Muscle of arm (tissue), 12 donors: ENCODE data around the gene CDK5R2. TPM values are rescaled to one million over a fixed set of nuclear protein-coding genes. Genes with fewer than 3 reads are reported as not detected.

Source experiments
- DNase-seq: peaks from one replicate; pipeline ENCODE4 v3.0.0-alpha.2; 2013
- polyA plus RNA-seq, 12 donors: library from polyadenylated mRNA; unstranded; fragments of 120-200 nt; gene quantifications; one replicate each; pipeline ENCODE4 v1.2.1, GENCODE V29; 2013; ENCODE audit not compliant: insufficient read length in 12 of 12

CDK5R2 gene
- polyA plus RNA-seq, 12 donors: 0.07 to 0.19 (median 0.07) TPM; not detected in 9

DNA sequence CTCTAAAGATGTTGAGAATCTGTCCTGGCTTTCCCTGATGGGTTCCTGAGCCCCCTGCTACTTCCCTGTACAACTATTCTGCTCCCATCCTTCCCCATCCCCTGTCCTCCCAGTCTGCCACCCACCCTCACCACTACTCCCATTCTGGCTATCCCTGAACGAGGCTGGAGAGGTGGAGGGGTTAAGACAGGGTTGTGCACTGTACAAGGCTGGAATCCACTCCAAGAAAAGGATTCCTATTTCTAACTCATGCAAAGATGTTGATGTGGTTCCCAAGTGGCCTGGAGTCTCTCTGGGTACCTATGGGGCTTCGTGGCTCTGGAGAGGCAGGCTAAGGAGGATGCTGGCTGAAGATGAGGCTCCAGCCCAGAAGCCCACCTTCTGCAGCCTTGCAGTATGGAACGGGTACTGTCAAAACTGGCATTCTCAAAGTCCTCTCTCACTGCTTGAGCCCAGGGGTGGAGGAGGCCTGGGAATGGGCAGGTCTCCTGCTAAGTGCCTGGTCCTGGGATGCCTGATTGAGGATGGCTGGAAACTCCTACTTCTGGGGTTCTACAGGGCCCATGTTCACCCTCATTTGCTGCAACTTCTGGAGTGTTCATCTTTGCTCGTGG is 26.8 kb downstream of the CDK5R2 start:
- DNase-seq: no peak

DNA sequence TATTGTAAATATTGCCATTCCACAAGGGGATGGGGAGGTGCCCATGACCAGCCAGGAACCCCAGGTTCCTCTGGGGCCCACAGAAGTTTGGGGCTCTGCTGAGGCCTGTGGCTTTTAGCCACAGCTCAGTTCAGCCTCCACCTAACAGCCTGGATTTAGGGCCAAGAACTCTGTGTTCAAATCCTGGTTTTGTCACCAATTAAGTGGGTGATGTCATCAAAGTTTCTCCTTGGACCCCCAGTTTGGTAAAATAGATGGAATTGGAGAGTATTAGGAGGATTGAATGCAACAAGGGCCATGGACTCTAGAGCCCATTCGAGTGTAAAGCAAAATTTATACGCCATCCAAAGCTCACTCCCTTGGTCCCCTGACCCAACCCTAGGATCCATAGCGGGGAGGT is 28.7 kb downstream of the CDK5R2 start:
- no peak for DNase-seq

- no peak for DNase-seq
These were observed 29.2 kb downstream of the CDK5R2 start for GRCh38 chr2:218988650-218989049.

- no peak for DNase-seq
These were observed 30.6 kb downstream of the CDK5R2 start for GRCh38 chr2:218990052-218990451.

DNA sequence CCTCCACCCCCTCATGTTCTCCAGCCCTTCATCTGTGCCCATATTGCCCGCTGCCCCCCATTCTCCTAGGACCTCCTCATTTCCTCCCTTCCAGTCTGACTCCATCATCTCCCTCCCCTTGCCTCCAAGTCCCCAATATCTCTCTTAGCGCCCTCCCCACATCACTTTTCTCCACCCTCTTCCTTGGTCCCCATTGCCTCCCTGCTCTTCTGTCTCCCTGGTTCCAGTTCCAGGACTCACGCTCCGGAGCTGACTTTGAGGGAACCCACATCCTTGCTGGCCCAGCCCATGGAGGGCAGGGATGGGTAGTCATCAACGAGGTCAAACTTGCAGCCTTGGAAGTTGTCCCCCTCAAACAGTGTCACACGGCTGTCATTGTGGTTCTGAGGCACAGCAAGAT is 31.1 kb downstream of the CDK5R2 start:
- DNase-seq: no peak

GRCh38 chr2:218991674-218992168 is 32.3 kb downstream of the CDK5R2 start:
- DNase-seq: no peak

GRCh38 chr2:218992196-218992595 is 32.7 kb downstream of the CDK5R2 start:
- DNase-seq: no peak

DNA sequence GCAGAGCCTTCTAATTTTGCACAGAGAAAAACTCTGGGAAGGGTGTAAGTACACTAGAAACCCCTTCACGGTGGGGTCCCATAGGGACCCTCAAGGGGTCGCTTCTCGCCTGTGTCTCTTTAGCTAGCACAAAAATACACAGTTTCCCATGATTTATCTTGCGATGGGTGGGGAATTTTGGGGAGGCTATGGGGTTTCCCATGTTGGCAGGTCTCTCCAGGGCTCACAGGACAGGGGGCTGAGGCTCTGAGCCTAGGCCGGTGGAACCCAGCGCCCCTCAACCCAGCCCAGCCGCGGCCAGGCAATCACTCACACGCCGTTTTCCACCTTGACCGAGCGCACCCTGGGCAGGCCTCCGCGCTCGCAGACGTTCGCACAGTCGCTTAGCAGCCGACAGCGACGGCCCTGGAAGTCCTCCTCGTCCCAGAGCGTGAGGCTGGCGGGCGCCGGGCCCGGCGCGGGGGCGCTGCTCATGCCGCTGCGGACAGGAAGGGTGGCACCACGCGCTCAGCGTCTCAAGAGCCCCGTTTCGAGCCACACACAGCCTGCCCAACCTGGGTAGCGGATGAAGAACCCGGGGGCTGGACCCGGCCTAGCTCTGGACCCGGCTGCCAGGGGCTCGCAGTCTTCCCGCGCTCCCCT is 33.4 kb downstream of the CDK5R2 start:
- DNase-seq: no peak

DNA sequence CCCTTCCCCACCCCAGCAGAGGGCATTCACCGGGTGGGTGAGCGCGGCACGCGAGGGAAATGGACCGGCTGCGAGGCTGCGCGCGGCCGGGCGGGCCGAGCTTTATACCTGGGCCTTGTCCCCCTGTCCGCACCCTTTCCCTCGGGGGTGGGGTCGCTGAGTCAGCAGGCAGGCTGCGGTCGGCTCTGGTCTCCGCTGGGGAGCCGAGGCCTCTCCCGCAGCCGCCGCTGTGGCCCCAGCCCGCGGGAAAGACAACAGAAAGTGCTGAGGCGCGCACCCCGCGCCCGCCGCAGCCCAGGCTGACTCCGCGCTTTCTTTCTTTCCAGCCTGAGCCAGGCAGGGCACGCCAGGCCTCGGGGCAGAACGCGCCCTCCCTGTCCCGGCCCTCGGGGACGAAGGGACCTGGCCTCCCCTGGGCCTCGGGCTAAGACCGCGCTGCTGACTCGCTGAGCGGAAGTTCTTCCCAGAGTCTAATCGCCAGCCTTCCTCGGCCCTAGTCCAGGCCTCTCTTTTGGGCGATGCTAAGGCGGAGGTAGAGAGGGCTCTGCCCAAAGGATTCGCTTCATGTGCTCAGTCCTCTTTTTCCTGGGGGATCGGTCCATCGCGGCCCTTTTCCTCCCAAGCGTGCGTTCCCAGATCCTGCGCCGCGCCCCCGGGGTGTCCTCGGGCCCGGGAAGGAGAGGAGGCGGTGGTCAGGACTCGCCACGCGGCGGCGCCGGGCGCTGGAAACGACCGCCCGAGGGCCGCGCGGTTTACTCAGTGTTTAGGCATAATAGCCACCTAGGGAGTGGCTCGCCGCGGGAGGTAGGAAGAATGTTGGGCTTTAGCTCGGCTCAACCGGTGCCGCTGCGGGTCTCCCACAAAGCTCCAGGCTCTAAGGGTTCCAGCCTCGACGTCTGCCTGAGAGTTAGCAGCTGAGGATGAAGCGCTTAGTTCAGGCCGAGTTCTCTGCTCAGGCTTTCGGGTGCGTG is 34.2 kb downstream of the CDK5R2 start, which contains the start of gene CRYBA2:
Gene CRYBA2, minus strand, starts transcription at position 78 of the 971 bp plus-strand sequence. CDS start 246 bp downstream, outside the sequence.
- no peak for DNase-seq

DNA sequence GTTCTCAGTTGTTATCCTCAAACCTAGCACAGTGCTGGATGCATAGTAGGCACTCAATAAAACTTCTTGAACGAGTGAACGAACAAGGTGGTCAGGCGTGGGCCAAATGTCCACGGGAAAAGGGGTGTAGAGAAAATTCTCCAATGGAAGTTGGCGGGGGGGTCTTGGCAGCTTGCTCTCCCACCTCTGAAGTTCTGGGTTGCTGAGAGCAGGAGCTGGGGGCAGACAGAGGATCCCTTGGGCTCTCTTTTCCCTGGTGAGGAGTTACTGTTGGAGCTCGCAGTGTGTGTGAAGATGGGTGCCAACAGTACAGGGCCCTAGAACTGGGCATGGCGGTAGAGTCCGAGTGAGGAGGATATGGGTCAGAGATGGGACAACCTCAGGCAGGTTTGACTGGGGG is 36.1 kb downstream of the CDK5R2 start:
- DNase-seq: no peak

GRCh38 chr2:218995972-218996711 is 36.7 kb downstream of the CDK5R2 start:
- peak; percentile 72 for DNase-seq

- no peak for DNase-seq
These were observed 37.5 kb downstream of the CDK5R2 start for GRCh38 chr2:218996937-218997336.

- DNase-seq: no peak
These were observed 38.3 kb downstream of the CDK5R2 start for GRCh38 chr2:218997731-218998130.

GRCh38 chr2:218998414-218999002 is 39.0 kb downstream of the CDK5R2 start:
- no peak for DNase-seq

GRCh38 chr2:218999021-218999880 is 39.8 kb downstream of the CDK5R2 start:
- no peak for DNase-seq

DNA sequence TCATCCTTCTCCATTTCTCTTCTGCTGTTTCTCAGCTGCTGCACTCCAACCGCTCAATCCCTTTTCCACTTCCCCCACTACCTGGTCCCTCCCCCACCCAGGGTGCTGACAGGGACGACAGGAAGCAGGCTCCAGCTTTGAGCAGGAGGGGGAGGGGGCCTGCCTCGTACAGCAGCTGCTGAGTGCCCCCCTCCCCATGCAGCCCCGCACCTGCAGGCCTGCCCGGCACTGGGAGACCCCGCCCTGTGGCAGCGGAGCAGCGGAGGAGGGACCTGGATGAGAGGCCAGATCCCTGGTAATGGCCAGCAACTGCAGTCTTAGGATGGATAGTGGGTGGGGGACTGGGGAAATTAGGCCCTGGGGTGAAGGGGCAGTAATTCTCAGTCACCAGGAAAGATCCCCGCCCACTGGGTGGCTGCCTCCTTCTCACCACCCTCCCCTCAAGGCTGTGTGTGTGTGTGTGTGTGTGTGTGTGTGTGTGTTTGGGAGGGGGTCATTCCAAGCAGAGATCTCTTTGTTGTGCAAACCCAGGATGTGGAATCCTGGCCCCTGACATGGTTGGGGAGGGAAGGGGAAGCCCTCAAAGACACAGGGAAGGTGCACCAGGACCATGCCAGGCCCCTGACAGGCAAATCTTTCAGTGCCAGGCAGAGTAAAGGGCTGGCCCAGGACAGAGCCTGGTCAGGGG is 40.6 kb downstream of the CDK5R2 start:
- DNase-seq: no peak

GRCh38 chr2:219000569-219000960 is 41.1 kb downstream of the CDK5R2 start:
- no peak for DNase-seq

DNA sequence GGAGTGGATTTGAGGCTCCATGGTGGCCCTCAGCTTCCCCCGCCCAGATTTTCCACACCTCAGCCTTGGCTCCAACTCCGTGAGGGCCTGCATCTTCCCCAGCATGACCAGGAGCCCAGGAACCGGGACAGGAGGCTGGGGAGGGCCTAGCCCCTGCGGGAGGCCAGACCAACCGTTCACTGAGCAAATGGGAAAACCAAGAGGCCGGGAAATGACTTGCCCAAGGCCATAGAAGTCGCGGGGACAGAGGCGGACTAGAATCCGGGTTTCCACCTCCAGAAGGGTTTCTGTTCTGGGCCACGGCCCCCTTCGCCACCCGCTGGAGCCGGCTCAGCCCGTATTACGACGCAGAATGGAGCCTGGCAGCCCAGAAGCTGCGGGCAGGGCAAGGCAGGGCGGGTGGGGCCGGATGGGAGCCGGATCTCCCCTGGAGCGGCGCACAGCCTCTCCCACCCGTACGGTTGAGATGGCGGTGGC is 41.7 kb downstream of the CDK5R2 start:
- DNase-seq: no peak
